Esophagus (tissue), 2 donors: ENCODE measurements around the gene CDC42EP5. TPM values are rescaled to one million over a fixed set of nuclear protein-coding genes. Genes with fewer than 3 reads are reported as not detected.

Experiments
- H3K27ac ChIP-seq, 2 donors: one replicate each; pipeline ENCODE4 v1.5.1; 2013; ENCODE audit warnings: low read depth in 2 of 2, mild to moderate bottlenecking in 2 of 2, inconsistent platforms in 1 of 2, low read length in 1 of 2, moderate library complexity in 1 of 2
- H3K27me3 ChIP-seq, 2 donors: one replicate each; pipeline ENCODE4 v1.6.1; 2013; ENCODE audit warnings: low read length in 2 of 2, control low read depth in 1 of 2, mild to moderate bottlenecking in 1 of 2; ENCODE audit not compliant: insufficient read depth in 2 of 2, control insufficient read depth in 1 of 2
- H3K36me3 ChIP-seq, 2 donors: one replicate each; pipeline ENCODE4 v1.6.1; 2013; ENCODE audit warnings: low read length in 1 of 2; ENCODE audit not compliant: control insufficient read depth in 2 of 2, insufficient read depth in 2 of 2
- H3K4me1 ChIP-seq, 2 donors: one replicate each; pipeline ENCODE4 v1.6.1; 2013; ENCODE audit warnings: low read length in 1 of 2; ENCODE audit not compliant: control insufficient read depth in 2 of 2, insufficient read depth in 2 of 2
- H3K4me3 ChIP-seq, 2 donors: one replicate each; pipeline ENCODE4 v1.5.1; 2013; ENCODE audit warnings: low read length in 2 of 2, mild to moderate bottlenecking in 2 of 2, low read depth in 1 of 2, moderate library complexity in 1 of 2
- H3K9me3 ChIP-seq, 2 donors: one replicate each; pipeline ENCODE4 v1.6.1; 2013; ENCODE audit warnings: mild to moderate bottlenecking in 2 of 2, low read depth in 1 of 2, low read length in 1 of 2, moderate library complexity in 1 of 2; ENCODE audit not compliant: control insufficient read depth in 2 of 2, insufficient read depth in 1 of 2
- WGBS, 2 donors: extraction: QIAGEN DNeasy Blood & Tissue Kit; methylation state at CpG; one replicate each; pipeline ENCODE4 v1.1.7; 2013; 5-methylcytosine and 5-hydroxymethylcytosine counted together
- polyA plus RNA-seq, 2 donors: library from polyadenylated mRNA; stranded (reverse); fragments of 200-250 nt; gene quantifications; one replicate each; pipeline ENCODE4 v1.2.3, GENCODE V29; 2013
- donor health status: healthy with polysubstance abuse.
- donor health status: Bipolar disorder and iron deficiency.

Gene CDC42EP5
- polyA plus RNA-seq, 2 donors = 7.0 to 13.1 TPM

DNA sequence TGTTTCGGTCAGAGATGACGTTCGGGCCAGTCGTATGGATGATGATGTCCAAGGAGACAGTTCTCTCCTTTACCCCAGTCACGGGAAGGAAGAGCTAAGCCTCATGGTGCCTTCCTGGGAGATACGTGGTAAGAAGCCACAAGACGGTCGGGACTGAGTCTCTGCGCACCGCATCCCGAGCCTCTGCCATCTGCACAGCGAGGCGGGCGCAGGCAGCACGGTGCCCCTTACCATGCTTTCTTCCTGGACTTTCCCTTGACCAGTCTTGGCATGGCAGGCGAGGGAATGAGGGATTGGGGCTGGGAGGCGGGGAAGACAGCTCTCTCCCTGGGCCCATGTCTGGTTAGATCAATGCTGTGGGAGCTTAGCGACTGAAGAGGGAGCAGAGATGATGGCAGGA, 19.5 kb upstream of the CDC42EP5 start:
- Histone ChIP-seq H3K9me3 (no peaks in the 10 kb centered on the region), H3K4me1 (no peaks in the 10 kb centered on the region), H3K4me3 (no peak overlapping the region), H3K27me3 (no peaks in the 10 kb centered on the region), H3K36me3 (no peaks in the 10 kb centered on the region), H3K27ac (no peak overlapping the region)
- WGBS, 2 donors = 84 to 87% methylated on average over 18 of the region's 18 CpGs

DNA sequence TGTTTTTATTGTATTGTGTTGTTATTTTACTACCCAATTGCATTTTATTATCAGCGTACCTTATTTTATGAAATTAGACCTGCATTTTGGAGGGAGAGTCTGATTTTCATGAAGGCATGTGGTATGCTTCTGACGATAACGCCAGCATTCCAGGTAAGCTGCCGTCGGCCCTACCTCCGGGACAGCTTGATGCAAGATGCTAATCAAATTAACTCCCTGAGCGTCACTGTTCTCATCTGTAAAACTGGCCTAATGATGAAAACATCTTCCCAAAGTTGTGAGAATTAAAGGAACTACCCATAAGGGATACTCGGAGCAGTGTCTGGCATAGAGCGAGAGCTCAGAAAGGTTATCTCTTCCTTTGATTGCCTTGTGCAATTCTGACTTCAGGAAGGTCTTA, 16.7 kb upstream of the CDC42EP5 start:
- Histone ChIP-seq H3K27me3 (no peaks in the 10 kb centered on the region), H3K4me3 (no peak overlapping the region), H3K4me1 (no peaks in the 10 kb centered on the region), H3K9me3 (no peaks in the 10 kb centered on the region), H3K36me3 (no peaks in the 10 kb centered on the region), H3K27ac (no peak overlapping the region)
- 63 to 64% methylated on average over 9 of the region's 9 CpGs for WGBS, 2 donors

DNA sequence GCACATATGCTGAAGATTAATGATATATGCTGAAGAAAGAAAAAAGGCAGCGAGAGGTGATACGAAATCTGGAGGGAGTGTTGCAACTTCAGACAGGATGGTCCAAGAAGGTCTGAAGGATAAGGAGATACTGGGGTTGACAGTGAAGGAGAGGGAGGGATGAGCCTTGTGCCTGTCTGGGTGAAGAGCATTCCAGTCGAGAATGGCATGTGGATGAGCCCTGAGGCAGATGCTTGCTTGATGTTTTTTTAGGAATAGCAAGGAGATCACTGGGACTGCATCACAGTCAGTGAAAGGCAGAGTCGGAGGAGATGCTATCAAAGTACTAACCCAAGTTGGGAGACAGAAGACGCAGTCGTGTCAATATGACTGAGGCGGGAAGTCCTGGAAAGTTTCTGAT, 16.2 kb upstream of the CDC42EP5 start:
- no peaks in the 10 kb centered on the region for H3K36me3 ChIP-seq
- no peaks in the 10 kb centered on the region for H3K9me3 ChIP-seq
- no peaks in the 10 kb centered on the region for H3K27me3 ChIP-seq
- 68 to 70% methylated on average over 7 of the region's 7 CpGs for WGBS, 2 donors
- H3K27ac ChIP-seq = no peak overlapping the region
- H3K4me3 ChIP-seq = no peak overlapping the region
- H3K4me1 ChIP-seq = no peaks in the 10 kb centered on the region

GRCh38 chr19:54485851-54486250, 12.8 kb upstream of the CDC42EP5 start:
- no peaks in the 10 kb centered on the region for H3K9me3 ChIP-seq

GRCh38 chr19:54484451-54484850, 11.4 kb upstream of the CDC42EP5 start:
- WGBS, 2 donors = 71 to 77% methylated on average over 9 to 10 of the region's 10 CpGs
- H3K27me3 ChIP-seq = no peaks in the 10 kb centered on the region
- no peaks in the 10 kb centered on the region for H3K36me3 ChIP-seq
- no peak overlapping the region for H3K27ac ChIP-seq
- H3K9me3 ChIP-seq = no peaks in the 10 kb centered on the region
- H3K4me1 ChIP-seq = no peaks in the 10 kb centered on the region
- no peak overlapping the region for H3K4me3 ChIP-seq

More at GRCh38 chr19:54485851-54486250, 12.8 kb upstream of the CDC42EP5 start:
- 68 to 72% methylated on average over 5 of the region's 5 CpGs for WGBS, 2 donors
- no peaks in the 10 kb centered on the region for H3K27me3 ChIP-seq
- no peaks in the 10 kb centered on the region for H3K4me1 ChIP-seq
- no peaks in the 10 kb centered on the region for H3K36me3 ChIP-seq
- no peak overlapping the region for H3K27ac ChIP-seq
- no peak overlapping the region for H3K4me3 ChIP-seq

DNA sequence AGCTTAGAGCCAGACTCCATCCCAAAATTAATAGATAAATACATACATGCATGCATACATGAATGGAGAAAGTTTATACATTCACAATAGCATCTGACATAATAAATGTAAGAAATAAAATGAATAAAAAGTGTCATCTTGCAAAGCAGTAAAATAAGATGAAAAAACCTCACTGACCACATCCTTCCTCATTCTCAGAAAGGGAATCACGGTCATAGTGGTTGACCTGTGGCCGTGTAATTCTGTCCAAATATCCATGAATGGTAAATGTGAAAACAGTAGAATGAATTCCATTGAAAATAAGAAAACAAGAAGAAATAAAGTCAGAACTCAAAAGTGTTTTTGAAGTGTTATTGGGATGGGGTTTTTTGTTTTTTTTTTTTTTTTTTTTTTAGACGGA, 9.8 kb upstream of the CDC42EP5 start:
- Histone ChIP-seq H3K9me3 (no peaks in the 10 kb centered on the region), H3K4me3 (no peak overlapping the region), H3K36me3 (no peaks in the 10 kb centered on the region), H3K4me1 (no peaks in the 10 kb centered on the region), H3K27ac (no peak overlapping the region), H3K27me3 (no peaks in the 10 kb centered on the region)
- WGBS, 2 donors = 70 to 80% methylated on average over 3 of the region's 3 CpGs

- 11 to 12% methylated on average over 16 of the region's 16 CpGs for whole genome bisulfite sequencing, 2 donors
- Histone ChIP-seq H3K27ac (no peak overlapping the region), H3K9me3 (no peaks in the 10 kb centered on the region), H3K27me3 (no peaks in the 10 kb centered on the region), H3K36me3 (no peaks in the 10 kb centered on the region), H3K4me3 (no peak overlapping the region), H3K4me1 (no peaks in the 10 kb centered on the region)
Observed at GRCh38 chr19:54481326-54481930, 8.3 kb upstream of the CDC42EP5 start.

DNA sequence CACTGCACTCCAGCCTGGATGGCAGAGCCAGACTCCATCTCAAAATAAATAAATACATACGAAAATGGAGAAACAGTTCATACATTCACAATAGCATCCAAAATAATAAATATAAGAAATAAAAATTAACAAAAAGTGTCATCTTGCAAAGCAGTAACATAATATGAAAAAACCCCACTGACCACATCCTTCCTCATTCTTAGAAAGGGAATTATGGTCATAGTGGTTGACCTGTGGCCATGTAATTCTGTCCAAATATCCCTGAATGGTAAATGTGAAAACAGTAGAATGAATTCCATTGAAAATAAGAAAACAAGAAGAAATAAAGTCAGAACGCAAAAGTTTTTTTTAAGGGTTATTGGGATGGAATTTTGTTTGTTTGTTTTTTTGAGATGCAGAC, 7.0 kb upstream of the CDC42EP5 start:
- no peaks in the 10 kb centered on the region for H3K9me3 ChIP-seq
- no peaks in the 10 kb centered on the region for H3K36me3 ChIP-seq
- no peak overlapping the region for H3K27ac ChIP-seq
- H3K4me1 ChIP-seq = no peaks in the 10 kb centered on the region
- 61 to 68% methylated on average over 2 of the region's 2 CpGs for WGBS, 2 donors
- no peak overlapping the region for H3K4me3 ChIP-seq
- no peaks in the 10 kb centered on the region for H3K27me3 ChIP-seq

GRCh38 chr19:54478677-54479266, 5.7 kb upstream of the CDC42EP5 start:
- Histone ChIP-seq H3K27me3 (no peaks in the 10 kb centered on the region), H3K9me3 (no peaks in the 10 kb centered on the region), H3K36me3 (no peaks in the 10 kb centered on the region), H3K4me1 (peaks cover 0 to under 1% of the 10 kb centered on the region in 2 donors), H3K4me3 (no peak overlapping the region), H3K27ac (no peak overlapping the region)
- WGBS, 2 donors = 11 to 14% methylated on average over 10 of the region's 10 CpGs

- no peaks in the 10 kb centered on the region for H3K36me3 ChIP-seq
- no peaks in the 10 kb centered on the region for H3K27me3 ChIP-seq
- peaks cover 0 to 5% of the 10 kb centered on the region in 2 donors for H3K4me1 ChIP-seq
- no peaks in the 10 kb centered on the region for H3K9me3 ChIP-seq
- no peak overlapping the region for H3K27ac ChIP-seq
- no peak overlapping the region for H3K4me3 ChIP-seq
- WGBS, 2 donors = 63 to 70% methylated on average over 3 of the region's 3 CpGs
Observed at GRCh38 chr19:54477650-54478049, 4.6 kb upstream of the CDC42EP5 start.
